Activated gamma-delta T cell (primary cell): ENCODE data around the gene MOAP1.
"Not testable (repeated sequence)": the region's sequence is repeated elsewhere in the genome, so short reads cannot be mapped to it uniquely, and the experiment has no call there.

Experiments
- DNase-seq: peaks from one replicate; lab custom pipeline; 2025; lab: John Stamatoyannopoulos, UW
- total RNA-seq, 2 donors: gene quantifications; one replicate each; lab custom pipeline; 2026; lab: John Stamatoyannopoulos, UW

The MOAP1 gene, protein sequence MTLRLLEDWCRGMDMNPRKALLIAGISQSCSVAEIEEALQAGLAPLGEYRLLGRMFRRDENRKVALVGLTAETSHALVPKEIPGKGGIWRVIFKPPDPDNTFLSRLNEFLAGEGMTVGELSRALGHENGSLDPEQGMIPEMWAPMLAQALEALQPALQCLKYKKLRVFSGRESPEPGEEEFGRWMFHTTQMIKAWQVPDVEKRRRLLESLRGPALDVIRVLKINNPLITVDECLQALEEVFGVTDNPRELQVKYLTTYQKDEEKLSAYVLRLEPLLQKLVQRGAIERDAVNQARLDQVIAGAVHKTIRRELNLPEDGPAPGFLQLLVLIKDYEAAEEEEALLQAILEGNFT
- total RNA-seq: 130 to 134 reads per million in 2 donors

DNA sequence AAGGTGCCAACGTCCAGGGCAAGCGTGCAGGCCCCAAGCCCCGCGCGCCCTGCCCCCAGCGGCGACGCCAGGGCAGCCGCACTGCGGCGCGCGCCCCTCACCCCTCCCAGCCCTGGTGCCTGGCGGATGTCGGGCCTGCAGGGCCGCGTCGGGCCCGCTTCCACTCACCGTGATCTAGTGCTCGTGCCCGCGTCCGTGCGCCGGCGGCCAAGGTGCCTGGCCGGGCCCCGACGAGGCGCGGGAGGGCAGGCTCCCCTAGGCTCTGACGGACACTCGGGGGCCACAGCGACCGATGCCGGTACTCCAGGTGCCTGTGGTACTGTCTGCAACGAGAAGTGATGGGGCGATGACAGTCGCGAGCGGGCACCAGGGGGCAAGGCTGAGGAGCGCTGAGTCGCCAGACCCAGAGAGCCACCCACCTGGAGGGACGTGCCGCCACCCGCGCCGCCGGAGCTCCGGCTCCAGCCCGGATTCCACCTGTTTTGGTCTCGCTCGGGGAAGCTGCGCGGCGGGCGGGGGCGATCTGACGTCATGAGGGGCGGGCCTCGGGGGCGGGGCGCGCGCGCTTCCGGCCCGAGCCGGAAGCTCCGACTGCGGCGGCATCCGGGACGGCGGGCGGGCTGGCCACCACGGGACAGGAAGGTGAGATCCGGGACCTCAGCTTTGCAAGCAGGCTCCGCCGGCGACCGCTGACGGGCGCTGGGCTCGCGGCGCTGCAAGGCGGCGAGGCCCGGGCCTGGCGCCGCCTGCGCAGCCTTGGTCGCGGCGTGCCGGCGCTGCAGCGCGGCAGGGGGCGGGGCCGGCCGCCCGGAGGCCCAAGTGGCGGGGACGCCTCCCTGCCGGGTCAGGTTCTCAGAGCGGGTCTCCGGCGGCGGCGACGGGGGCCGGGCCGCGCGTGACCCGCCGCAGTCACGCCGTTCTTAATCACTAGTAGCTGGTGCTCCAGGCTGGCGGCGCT lies at the start of gene MOAP1, which contains the start of gene LYSET:
Gene MOAP1, minus strand, starts transcription at position 507 of the 958 bp plus-strand sequence. CDS start 655 bp downstream, outside the sequence.
Gene LYSET, plus strand, starts transcription at position 927 of the 958 bp plus-strand sequence. CDS start 89 bp downstream, outside the sequence.
- peak; percentile 96 for DNase-seq

DNA sequence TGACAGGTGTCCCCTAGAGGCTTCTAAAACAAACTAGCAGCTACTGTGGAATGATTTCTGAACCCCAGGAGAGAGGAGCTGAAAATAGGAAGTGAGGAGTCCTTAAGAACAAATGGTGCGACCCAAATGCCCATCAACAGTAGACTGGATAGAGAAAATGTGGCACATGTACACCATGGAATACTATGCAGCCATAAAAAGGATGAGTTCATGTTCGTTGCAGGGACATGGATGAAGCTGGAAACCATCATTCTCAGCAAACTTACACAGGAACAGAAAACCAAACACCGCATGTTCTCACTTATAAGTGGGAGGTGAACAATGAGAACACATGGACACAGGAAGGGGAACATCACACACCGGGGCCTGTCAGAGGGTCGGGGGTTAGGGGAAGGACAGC lies 48.4 kb upstream of the MOAP1 start:
- DNase-seq: not testable (repeated sequence)

DNA sequence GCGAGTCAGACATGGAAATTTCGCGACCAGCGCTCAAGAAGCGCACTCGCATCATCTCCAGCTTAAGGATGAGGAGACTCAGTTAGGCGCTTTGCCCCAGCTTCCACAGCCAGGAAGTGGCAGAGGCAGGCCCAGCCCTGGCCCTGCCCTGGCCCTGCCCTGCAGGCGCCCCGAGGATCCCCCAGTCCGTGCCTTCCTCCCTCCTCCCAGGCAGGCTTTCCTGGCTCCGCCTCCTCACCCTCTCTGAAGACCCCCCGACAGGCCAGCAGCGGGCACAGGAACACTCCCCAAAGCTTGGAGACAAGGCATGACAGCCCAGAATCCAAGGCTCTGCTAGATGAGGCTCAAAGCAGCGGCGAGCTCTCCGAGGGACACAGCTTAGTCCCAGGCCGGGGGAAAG lies 47.5 kb upstream of the MOAP1 start:
- no peak for DNase-seq

DNA sequence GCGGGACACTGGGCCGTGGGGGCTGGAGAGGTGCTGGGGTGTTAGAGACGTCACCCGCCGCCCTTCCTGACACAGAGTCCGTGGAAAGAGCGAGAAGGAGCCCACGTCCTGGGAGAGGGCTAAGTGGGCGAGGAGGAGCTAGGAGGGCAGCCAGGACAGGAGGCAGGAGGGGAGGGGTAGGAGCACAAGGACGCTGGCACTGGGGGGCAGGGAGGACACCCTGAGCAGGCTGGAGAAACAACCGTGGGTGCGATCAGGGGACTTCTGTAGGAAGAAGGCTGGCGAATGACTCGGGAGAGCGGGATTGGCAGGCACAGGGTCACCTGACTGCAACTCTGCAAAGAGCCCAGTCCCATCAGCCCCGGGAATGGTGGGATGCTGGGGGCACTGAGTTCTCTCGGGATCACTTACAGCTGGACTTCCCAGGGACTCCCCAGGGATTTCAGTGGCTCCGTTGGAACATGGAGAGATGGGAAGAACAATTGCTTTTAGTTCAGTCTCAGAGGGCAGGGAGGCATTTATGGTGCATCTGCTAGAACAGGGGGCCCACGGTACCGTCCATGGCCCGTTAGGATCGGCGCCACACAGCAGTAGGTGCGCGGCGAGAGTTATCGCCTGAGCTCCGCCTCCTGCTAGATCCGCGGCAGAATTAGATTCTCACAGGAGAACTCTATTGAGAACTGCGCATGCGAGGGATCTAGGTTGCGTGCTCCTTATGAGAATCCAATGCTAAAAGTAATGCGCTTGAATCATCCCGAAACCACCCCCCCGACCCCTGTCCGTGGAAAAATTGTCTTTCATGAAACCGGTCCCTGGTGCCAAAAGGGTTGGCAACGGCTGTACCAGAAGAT lies 46.7 kb upstream of the MOAP1 start:
- DNase-seq: no peak

DNA sequence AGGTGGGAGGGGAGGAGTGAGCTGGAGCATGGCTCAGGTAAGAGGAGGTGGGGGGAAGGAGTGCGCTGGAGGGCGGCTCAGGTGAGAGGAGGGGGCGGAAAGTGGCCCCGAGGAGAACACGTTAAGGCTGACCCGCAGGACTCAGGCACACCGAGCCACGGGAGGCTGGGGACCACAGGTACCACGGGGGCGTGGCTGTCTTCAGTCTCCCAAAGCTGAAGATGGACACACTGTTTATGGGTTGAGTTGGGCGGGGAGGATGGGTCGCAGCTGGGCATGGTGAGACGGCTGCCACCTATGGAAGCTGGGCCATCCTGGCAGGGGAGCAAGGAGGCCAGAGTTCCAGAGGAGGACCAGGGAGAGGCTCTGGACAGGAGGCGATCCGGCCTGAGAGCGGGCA lies 45.8 kb upstream of the MOAP1 start:
- no peak for DNase-seq

DNA sequence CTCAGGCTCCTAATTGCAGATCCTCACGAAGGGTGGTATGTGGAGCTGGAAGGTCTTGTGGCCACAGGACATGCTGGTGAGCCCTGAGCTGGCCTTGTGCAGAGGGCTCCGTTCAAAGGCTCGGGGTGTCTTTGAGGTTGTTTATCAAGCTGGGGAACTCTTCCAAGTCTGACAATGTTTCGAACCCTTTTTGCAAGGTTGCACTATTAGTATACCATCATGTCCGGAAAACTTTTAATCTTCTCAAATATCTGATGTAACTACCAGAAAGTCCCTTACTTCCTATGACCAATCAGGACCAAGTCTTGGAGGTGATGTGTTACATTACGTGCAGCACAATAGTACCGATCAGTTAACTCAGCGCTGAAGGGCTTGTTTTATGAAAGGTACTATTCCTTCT lies 43.9 kb upstream of the MOAP1 start:
- no peak for DNase-seq

DNA sequence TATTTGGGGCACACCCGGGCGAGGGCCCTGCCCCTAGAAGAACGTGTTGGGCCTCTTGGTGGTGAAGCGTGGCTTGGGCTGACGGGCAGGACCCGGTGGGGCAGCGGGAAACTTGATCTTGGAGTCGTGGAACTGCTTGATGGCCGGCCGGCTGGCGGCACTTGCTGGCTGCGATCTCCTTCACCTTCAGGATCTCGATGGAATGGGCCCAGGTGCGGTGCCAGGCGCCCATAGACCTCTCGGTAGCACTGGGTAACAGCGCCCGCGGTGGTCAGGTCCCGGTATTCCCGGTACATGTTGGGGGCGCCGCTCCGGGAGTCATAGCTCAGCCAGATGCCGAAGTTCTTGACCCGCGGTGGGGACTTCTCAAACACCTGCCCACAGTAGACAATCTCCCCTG lies 38.9 kb upstream of the MOAP1 start:
- DNase-seq: no peak

DNA sequence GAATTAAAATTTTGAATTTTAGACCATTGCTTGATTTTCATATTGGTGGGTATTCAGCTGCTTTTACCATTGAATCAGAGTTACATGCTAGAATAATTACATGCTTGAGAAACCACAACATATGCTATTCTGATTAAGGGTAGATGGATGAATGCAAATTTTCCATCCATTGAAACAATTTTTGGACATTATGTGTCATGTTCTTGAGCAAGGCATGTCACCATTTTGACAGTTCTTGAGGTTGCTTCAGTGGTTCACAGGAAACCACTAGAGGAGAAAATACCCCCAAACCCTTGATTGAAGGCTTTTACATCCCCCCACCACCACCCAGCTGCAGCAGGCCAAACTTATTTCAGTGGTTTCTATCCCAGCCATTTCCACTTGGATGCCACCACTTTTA lies 35.8 kb upstream of the MOAP1 start:
- DNase-seq: no peak

DNA sequence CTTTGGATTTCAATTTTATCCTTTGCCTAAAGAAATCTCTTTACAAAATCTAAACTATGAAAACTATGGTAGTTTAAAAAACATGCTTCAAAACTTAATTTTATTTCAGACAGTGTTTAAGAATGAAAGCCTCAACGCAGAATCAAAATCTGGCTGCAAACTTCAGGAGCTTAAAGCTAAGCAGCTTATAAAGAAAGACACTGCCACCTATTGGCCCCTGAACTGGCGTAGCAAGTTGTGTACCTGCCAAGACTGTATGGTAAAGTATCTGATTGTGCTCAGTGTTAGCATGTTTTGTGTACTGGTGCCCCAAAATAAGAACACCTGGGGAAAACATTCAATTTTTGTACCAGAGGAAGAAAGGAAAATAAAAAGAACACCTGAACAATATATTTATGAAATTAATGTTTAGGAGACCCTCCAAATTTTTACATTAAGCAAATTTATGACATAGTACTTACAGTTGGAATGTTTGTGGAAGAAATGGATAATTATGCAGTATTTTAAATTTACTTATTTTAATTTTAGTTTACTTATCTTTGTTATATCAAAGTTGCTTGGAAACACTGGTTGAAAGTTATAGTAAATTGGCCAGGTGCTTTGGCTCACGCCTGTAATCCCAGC lies 34.5 kb upstream of the MOAP1 start:
- no peak for DNase-seq

DNA sequence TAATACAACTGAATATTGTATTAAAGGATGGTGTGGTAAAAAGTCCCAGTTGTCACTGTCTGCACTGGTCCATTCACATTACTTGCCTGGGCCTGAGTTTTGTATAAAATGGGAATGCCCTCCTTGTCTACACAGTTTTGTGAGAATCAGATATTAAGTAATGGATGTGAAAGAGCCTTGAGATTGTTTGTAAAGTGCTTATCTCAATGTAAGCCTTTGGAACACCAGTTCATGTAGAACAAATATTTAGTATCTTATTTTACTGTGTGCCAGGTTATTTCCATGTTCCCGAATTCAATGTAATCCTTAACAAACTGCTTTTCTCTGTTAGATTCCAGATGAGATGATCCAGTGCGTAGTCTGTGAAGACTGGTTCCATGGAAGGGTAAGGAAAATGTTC lies 29.9 kb upstream of the MOAP1 start:
- DNase-seq: no peak

DNA sequence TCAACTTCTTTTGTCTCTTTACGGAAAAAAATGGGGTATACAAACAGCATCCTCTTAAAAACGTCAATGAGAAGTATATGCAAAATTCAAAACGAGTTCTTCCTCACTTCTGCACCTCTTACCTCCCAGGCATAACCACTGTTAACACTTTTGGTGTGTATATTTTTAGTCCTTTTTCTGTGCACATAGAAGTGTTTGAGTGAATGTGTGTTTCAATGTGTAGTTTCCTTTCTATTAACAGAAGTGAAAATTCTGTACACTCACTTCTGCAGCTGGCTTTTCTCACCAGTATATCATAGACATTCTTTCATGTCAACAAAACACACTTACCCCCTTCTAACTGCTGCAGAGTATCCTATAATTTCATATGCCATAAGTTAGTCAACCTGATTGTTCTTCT lies 27.7 kb upstream of the MOAP1 start:
- DNase-seq: no peak

DNA sequence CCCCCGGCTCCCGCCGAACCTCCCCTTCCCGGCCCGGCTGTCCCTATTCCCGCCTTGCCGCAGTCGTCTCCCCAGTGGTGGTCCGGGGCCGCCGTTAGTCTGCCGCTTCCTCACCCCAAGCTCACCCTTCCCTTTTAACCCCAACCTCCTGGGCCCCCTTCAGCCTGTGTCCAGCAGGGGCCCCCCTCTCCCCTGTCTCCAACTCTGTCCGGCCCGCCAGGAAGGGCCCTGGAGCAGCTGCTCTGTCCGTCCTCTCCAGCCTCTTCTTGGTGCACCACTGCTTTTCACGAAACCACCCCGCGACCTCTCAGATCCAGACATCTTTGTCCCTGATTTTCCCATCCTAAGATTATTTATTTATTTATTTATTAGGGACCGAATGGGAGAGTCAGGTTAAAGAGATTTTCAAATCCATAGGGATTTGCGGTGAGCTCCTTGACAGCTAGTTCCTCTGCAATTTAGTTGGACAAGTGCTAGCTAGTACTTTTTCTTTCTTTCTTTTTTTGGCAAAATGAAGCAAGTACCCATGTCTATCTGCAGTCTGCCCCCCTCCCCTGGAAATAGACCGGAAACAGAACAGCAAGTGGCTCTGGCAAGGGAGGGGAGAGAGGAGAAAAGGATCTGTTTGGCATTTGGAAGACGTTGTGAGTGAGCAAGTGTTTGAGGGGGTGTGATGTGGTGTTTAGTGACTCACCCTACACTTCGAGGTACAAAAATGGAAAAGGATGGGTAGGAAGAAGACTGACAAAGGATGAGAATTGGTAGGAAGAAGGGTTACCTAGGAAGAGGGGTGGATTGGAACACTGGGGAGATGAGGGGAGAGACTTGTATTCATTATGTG lies 23.0 kb upstream of the MOAP1 start:
- no peak for DNase-seq

DNA sequence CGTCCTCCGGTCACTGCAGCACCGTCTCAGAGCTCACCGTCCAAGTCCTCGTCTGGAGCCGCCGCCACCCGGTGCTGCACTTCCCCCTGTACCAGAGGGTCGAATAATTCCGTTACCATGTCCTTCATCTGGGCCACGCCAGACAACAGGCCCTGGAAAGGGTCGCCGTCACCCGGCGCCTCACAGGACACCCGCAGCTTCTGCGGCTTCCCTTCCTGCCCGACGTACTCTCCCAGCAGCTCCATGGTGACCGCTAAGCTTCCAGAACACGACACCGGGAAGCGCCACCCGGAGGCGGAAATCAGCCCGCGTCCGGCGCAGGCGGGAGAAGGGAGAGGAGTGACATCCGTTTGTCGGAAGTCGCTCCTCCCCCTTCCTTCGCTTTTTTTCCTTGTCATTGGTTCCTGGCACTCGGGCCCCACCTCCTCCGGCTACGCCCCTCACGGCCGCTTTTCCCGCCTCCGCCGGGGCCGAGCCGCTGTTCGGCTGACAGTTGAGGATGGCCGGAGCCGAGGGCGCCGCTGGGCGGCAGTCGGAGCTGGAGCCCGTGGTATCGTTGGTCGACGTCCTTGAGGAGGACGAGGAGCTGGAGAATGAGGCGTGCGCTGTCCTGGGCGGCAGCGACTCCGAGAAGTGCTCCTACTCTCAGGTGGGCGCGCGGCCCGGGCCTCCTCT lies 22.2 kb upstream of the MOAP1 start, which contains the start of the genes GON7 and UBR7:
Gene GON7, minus strand, starts transcription at position 273 of the 675 bp plus-strand sequence. Its CDS starts 28 bp downstream, at position 245.
Gene UBR7, plus strand, starts transcription at position 464 of the 675 bp plus-strand sequence. Its CDS starts 36 bp downstream, at position 500.
- peak; percentile 73 for DNase-seq

DNA sequence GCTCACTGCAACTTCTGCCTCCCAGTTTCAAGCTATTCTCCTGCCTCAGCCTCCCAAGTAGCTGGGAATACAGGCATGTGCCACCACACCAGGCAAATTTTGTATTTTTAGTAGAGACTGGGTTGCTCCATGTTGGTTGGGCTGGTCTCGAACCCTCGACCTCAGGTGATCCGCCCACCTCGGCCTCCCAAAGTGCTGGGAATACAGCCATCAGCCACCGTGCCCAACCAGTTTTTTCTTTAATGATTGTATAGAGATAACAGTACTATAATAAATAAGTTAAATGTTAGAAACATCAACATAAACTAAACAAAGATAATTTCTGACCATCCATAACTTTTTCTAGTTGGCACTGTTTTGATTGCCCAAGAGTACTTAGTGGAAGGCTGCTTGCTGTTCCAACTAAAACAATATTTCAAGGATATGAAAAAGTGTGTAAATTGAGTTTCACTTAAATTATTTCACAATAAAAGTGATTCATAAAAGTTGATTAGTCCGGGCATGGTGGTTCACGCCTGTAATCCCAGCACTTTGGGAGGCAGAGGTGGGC lies 16.5 kb upstream of the MOAP1 start:
- DNase-seq: no peak

DNA sequence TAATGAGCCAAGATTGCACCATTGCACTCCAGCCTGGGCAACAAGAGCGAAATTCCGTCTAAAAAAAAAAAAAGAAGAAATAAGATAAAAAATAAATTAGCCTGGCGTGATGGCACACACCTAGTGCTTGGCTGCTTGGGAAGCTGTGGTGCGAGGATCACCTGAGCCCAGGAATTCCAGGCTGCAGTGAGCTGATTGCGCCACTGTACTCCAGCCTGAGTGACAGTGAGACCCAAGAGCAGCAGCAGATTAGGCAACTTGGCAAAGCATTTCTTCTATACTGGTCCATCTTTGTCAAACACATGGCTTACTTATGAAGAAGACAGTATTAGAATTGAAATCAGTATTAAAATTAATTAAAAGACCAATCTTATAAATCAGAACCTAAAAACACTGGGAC lies 15.9 kb upstream of the MOAP1 start:
- no peak for DNase-seq

DNA sequence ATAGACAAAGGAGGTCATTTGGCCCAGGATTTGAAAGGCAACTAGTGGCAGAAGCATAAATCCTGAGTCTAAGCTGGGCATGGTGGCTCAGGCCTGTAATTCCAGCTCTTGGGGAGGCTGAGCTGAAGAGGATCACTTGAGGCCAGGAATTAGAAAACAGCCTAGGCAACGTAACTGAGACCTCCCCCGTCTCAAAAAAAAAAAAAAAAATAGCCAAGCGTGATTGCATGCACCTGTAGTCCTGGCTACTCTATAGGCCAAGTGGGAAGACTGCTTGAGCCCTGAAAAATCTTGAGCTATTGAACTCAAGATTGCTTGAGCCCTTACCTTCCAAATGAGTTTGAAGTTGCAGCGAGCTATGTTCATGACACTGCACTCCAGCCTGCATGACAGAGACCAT lies 14.3 kb upstream of the MOAP1 start:
- DNase-seq: no peak

DNA sequence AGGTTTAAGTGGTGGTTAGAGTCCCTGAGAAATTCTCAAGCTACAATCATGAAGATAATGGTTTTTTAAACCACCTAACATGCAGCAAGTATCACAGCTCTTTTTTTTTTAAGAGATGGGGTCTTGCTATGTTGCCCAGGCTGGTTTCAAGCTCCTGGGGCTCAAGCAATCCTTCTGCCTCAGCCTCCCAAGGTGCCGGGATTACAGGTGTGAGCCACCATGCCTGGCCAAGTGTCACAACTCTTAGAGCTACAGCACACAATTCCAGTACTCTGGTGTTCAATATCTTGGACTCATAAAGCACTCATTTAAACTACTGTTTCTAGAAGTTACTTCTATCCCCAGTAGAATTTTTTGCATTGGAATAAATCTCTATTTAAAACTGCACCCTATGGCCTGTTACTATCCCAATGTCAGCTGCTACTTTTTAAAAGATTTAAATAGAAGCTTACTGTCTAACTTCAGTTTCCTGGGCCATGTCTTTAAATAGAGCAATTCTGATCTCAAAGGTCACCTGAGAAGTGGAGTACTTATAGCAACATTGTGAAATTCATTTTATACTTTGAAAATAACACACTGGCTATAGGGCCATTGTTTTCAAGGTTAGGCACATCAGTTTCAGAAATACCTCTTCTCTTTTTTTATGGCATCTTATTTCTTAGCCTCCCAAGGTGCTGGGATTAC lies 10.8 kb upstream of the MOAP1 start:
- no peak for DNase-seq

DNA sequence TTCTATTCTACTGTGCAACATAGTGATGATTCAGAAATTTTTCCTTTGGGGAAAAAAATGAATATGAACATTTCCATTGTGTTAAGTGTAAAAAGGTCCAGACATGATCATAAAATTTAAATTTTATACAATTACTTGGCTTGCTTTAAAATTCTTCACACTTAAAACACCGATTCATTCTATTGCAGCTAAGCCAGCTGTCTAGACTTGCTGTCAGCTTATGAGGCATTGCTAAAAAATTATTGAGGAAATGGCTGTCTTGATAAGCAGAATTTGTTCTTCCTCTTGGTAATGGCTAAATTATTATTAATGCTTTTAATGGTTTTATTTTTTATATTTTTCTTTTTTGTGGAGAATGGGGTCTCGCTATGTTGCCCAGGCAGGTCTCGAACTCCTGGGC lies 2.3 kb upstream of the MOAP1 start:
- no peak for DNase-seq

DNA sequence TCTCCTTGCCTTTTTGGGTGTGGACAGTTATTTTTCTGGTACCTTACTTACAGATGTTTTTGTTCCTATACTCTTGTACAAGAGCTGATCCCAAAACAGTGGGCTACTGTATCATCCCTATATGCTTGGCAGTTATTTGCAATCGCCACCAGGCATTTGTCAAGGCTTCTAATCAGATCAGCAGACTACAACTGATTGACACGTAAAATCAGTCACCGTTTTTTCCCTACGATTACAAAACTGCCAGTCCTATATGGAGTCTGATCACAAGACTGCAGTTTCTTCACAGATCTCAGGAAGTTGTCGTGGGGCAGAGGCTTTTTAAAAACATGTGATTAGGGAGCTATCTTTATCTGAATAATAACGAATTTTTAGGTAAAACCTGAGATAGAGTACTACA lies 1.8 kb upstream of the MOAP1 start:
- DNase-seq: no peak
